Neural cell (in vitro differentiated cells): ENCODE data around the gene SLC25A47. TPM values are rescaled to one million over a fixed set of nuclear protein-coding genes. Genes with fewer than 3 reads are reported as not detected.

Experiments used
- H2AFZ ChIP-seq: fragments of 200-600, 300-800 bp; sonication (generic), shearing (Covaris generic); 2 replicates; pipeline ENCODE4 v1.6.0; 2014; ENCODE audit warnings: low read depth, mild to moderate bottlenecking, antibody characterized with exemption, low read length, moderate library complexity
- H3F3A ChIP-seq: fragments of 200-600 bp; shearing (Covaris generic); 2 replicates; pipeline ENCODE4 v1.6.1; 2016; ENCODE audit warnings: mild to moderate bottlenecking, moderate library complexity, mixed read lengths, antibody characterized with exemption, low read length; ENCODE audit not compliant: insufficient read depth, poor library complexity, severe bottlenecking
- H3K27ac ChIP-seq: fragments of 200-600, 300-800 bp; sonication (generic), shearing (Covaris generic); 2 replicates; pipeline ENCODE4 v1.5.1; 2014; ENCODE audit warnings: mild to moderate bottlenecking, low read length, moderate library complexity
- H3K27me3 ChIP-seq: fragments of 300-800, 200-600 bp; sonication (generic), shearing (Covaris generic); 2 replicates; pipeline ENCODE4 v1.6.0; 2014; ENCODE audit warnings: mild to moderate bottlenecking, low read depth, low read length, moderate library complexity; ENCODE audit not compliant: insufficient read depth
- H3K36me3 ChIP-seq: fragments of 300-800, 200-600 bp; sonication (generic), shearing (Covaris generic); 2 replicates; pipeline ENCODE4 v1.5.1; 2014; ENCODE audit warnings: mild to moderate bottlenecking, antibody characterized with exemption, low read length, moderate library complexity; ENCODE audit not compliant: insufficient read depth
- H3K4me2 ChIP-seq: fragments of 300-800, 200-600 bp; sonication (generic), shearing (Covaris generic); 2 replicates; pipeline ENCODE4 v1.6.0; 2014; ENCODE audit warnings: mild to moderate bottlenecking, low read length
- H3K4me3 ChIP-seq: fragments of 300-800, 200-600 bp; sonication (generic), shearing (Covaris generic); 2 replicates; pipeline ENCODE4 v1.5.1; 2014; ENCODE audit warnings: mild to moderate bottlenecking, low read length, moderate library complexity
- H3K79me2 ChIP-seq: fragments of 200-600 bp; shearing (Covaris generic); replicated peaks from 2 replicates; pipeline ENCODE4 v1.6.0; 2014; ENCODE audit warnings: mild to moderate bottlenecking, low read length, moderate library complexity; ENCODE audit not compliant: insufficient read depth
- H3K9ac ChIP-seq: fragments of 300-800, 200-600 bp; sonication (generic), shearing (Covaris generic); 2 replicates; pipeline ENCODE4 v1.6.1; 2016; ENCODE audit warnings: mild to moderate bottlenecking, low read length, mixed read lengths
- H3K9me2 ChIP-seq: fragments of 200-600 bp; shearing (Covaris generic); 2 replicates; pipeline ENCODE4 v1.6.1; 2016; ENCODE audit warnings: mild to moderate bottlenecking, low read length, mixed read lengths; ENCODE audit not compliant: insufficient read depth
- H3K9me3 ChIP-seq: fragments of 200-600, 300-800 bp; sonication (generic), shearing (Covaris generic); 2 replicates; pipeline ENCODE4 v1.6.1; 2016; ENCODE audit warnings: mild to moderate bottlenecking, mixed run types, low read length, moderate library complexity, mixed read lengths
- H4K20me1 ChIP-seq: fragments of 200-600 bp; shearing (Covaris generic); 2 replicates; pipeline ENCODE4 v1.6.1; 2016; ENCODE audit warnings: mild to moderate bottlenecking, mixed run types; ENCODE audit not compliant: insufficient read depth
- EP300 ChIP-seq: fragments of 450-650 bp; conservative IDR thresholded peaks from 2 replicates; pipeline ENCODE4 v1.6.1; 2014; ENCODE audit warnings: antibody characterized with exemption, mild to moderate bottlenecking, moderate library complexity; ENCODE audit not compliant: poor library complexity, severe bottlenecking
- EZH2 ChIP-seq: fragments of 200-600, 300-800 bp; shearing (Covaris generic), sonication (generic); IDR thresholded peaks from 2 replicates; pipeline ENCODE4 v1.6.1; 2014; ENCODE audit warnings: antibody characterized with exemption, low read length, borderline replicate concordance, mild to moderate bottlenecking; ENCODE audit not compliant: insufficient read depth, poor library complexity, severe bottlenecking
- MXI1 ChIP-seq: fragments of 450-650 bp; conservative IDR thresholded peaks from 2 replicates; pipeline ENCODE4 v1.6.1; 2014; ENCODE audit warnings: antibody characterized with exemption, mild to moderate bottlenecking; ENCODE audit not compliant: poor library complexity, severe bottlenecking
- POLR2AphosphoS5 ChIP-seq: IDR thresholded peaks from 2 replicates; pipeline ENCODE4 v1.6.1; 2012
- RAD21 ChIP-seq: fragments of 450-650 bp; conservative IDR thresholded peaks from 2 replicates; pipeline ENCODE4 v1.6.1; 2014; ENCODE audit warnings: antibody characterized with exemption, mild to moderate bottlenecking, moderate library complexity
- SMC3 ChIP-seq: fragments of 450-650 bp; conservative IDR thresholded peaks from 2 replicates; pipeline ENCODE4 v1.6.1; 2014; ENCODE audit warnings: antibody characterized with exemption, mild to moderate bottlenecking, moderate library complexity; ENCODE audit not compliant: poor library complexity
- TAF1 ChIP-seq: IDR thresholded peaks from 2 replicates; pipeline ENCODE4 v1.6.1; 2012; ENCODE audit warnings: low read depth
- polyA minus RNA-seq: library from RNA; depleted of rRNA, polyadenylated mRNA; stranded (reverse); fragments of >200 nt; gene quantifications from 2 replicates; pipeline ENCODE4 v1.2.3, GENCODE V29; 2014
- polyA plus RNA-seq: library from polyadenylated mRNA; depleted of rRNA; stranded (reverse); fragments of >200 nt; gene quantifications from 2 replicates; pipeline ENCODE4 v1.2.3, GENCODE V29; 2014
- TF ChIP-seq, protein P1 (sequence below): IDR thresholded peaks from 2 replicates; pipeline ENCODE4 v1.6.1; 2012; ENCODE audit warnings: borderline replicate concordance
- TF ChIP-seq, protein P2 (sequence below): fragments of 450-650 bp; IDR thresholded peaks from 2 replicates; pipeline ENCODE4 v1.5.1; 2014; ENCODE audit warnings: antibody characterized with exemption, mild to moderate bottlenecking, moderate library complexity; ENCODE audit not compliant: poor library complexity, severe bottlenecking

SLC25A47 gene, protein sequence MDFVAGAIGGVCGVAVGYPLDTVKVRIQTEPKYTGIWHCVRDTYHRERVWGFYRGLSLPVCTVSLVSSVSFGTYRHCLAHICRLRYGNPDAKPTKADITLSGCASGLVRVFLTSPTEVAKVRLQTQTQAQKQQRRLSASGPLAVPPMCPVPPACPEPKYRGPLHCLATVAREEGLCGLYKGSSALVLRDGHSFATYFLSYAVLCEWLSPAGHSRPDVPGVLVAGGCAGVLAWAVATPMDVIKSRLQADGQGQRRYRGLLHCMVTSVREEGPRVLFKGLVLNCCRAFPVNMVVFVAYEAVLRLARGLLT
- polyA plus RNA-seq (0.44 TPM in 1 of 2 replicates, not detected in the other), polyA minus RNA-seq (not detected in 2 replicates)

DNA sequence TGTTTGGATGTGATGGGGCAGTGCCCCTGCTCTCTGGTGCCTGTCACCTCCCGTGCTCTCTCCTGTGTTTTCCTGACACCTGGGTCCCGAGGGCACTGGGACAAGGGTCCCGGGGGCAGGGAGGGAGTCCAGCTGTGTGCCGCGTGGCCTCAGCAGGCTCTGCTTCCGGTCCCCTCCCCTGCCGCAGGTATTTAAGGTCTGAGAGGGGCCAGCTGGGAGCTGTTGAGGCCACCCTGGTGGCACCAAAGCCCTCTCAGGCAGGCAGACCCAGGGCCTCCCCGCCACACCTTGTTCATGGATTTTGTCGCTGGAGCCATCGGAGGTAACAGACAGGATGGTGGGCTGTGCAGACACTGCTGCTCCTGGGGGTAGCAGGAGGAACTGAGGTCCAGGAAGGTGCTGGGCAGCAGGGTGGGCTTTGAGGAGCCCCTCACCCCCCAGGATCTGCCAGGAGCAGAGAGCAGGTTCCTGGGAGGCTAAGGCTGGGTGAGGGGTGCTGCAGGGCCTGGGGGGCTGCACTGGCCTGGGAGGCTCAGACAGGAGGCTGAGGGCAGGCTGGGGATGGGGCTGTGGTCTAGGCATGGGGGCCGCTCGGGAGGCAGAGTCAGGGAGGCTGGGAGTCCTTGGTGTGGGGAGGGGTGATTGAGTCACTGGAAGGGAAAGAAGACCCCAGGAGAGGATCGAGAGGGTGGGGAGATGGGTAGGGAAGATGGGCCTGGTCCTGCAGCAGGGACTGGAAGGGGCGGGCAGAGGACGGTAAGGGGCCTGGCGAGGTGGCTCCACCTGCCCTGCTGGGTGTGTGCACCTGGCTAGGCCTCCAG is at the start of gene SLC25A47:
TSS of gene SLC25A47 (plus strand) at position 219 of the 821 bp plus-strand sequence. CDS start at position 295, 76 bp downstream.
- Histone ChIP-seq H3K27ac (no peak within 1 kb of the TSS), H3K9ac (no peak within 1 kb of the TSS), H3K9me3 (no peaks in the 10 kb centered on the region), H3K4me2 (no peak within 1 kb of the TSS), H3F3A (no peaks in the 10 kb centered on the region), H3K36me3 (no peaks in the 10 kb centered on the region), H4K20me1 (no peaks in the 10 kb centered on the region), H3K79me2 (no peaks in the 10 kb centered on the region), H3K4me3 (no peak within 1 kb of the TSS), H3K27me3 (no peaks in the 10 kb centered on the region), H3K9me2 (no peaks in the 10 kb centered on the region), H2AFZ (no peak within 1 kb of the TSS)
- TF ChIP-seq MXI1 (no peak), RAD21 (no peak), SMC3 (no peak)
- TF ChIP-seq, protein P1, sequence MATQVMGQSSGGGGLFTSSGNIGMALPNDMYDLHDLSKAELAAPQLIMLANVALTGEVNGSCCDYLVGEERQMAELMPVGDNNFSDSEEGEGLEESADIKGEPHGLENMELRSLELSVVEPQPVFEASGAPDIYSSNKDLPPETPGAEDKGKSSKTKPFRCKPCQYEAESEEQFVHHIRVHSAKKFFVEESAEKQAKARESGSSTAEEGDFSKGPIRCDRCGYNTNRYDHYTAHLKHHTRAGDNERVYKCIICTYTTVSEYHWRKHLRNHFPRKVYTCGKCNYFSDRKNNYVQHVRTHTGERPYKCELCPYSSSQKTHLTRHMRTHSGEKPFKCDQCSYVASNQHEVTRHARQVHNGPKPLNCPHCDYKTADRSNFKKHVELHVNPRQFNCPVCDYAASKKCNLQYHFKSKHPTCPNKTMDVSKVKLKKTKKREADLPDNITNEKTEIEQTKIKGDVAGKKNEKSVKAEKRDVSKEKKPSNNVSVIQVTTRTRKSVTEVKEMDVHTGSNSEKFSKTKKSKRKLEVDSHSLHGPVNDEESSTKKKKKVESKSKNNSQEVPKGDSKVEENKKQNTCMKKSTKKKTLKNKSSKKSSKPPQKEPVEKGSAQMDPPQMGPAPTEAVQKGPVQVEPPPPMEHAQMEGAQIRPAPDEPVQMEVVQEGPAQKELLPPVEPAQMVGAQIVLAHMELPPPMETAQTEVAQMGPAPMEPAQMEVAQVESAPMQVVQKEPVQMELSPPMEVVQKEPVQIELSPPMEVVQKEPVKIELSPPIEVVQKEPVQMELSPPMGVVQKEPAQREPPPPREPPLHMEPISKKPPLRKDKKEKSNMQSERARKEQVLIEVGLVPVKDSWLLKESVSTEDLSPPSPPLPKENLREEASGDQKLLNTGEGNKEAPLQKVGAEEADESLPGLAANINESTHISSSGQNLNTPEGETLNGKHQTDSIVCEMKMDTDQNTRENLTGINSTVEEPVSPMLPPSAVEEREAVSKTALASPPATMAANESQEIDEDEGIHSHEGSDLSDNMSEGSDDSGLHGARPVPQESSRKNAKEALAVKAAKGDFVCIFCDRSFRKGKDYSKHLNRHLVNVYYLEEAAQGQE: no peak

DNA sequence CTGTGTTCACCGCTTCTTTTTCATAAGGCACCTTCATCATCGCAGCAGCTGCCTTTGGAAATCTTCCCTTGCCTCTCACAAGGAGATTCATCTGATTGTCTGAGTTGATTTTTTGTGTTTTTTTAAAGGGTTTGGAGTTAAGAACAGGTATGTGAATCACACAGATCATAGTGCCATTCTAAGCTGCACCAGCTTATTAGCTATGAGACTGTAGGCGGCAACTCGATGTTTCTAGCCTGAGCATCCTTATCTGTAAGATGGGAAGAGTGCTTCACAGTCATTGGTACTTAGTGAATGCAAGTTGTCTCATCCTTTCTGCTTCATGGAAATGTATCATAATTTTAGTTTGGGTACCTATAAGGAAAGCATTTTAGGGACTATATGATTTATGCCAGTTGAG is 48.9 kb upstream of the SLC25A47 start:
- H3K9me3 ChIP-seq: no peaks in the 10 kb centered on the region
- no peak overlapping the region for H3K4me2 ChIP-seq
- H3K36me3 ChIP-seq: no peaks in the 10 kb centered on the region
- no peaks in the 10 kb centered on the region for H3K27me3 ChIP-seq
- peaks cover 48% of the 10 kb centered on the region for H3K79me2 ChIP-seq
- H2AFZ ChIP-seq: no peak overlapping the region
- TF ChIP-seq SMC3 (no peak), TAF1 (no peak), RAD21 (no peak), MXI1 (no peak), EP300 (no peak), POLR2AphosphoS5 (no peak), EZH2 (no peak)
- TF ChIP-seq, protein P2, sequence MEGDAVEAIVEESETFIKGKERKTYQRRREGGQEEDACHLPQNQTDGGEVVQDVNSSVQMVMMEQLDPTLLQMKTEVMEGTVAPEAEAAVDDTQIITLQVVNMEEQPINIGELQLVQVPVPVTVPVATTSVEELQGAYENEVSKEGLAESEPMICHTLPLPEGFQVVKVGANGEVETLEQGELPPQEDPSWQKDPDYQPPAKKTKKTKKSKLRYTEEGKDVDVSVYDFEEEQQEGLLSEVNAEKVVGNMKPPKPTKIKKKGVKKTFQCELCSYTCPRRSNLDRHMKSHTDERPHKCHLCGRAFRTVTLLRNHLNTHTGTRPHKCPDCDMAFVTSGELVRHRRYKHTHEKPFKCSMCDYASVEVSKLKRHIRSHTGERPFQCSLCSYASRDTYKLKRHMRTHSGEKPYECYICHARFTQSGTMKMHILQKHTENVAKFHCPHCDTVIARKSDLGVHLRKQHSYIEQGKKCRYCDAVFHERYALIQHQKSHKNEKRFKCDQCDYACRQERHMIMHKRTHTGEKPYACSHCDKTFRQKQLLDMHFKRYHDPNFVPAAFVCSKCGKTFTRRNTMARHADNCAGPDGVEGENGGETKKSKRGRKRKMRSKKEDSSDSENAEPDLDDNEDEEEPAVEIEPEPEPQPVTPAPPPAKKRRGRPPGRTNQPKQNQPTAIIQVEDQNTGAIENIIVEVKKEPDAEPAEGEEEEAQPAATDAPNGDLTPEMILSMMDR: no peak
- TF ChIP-seq, protein P1: no peak
- H3K27ac ChIP-seq: no peak overlapping the region
- H3K4me3 ChIP-seq: no peak overlapping the region
- no peaks in the 10 kb centered on the region for H3F3A ChIP-seq
- H3K9ac ChIP-seq: no peak overlapping the region
- peaks cover 3% of the 10 kb centered on the region for H4K20me1 ChIP-seq
- H3K9me2 ChIP-seq: no peaks in the 10 kb centered on the region
